SHP77 treated with DMSO at 0.1 percent for 48 hours (cell line): ENCODE data around the gene ZBTB16.
A peak's percentile ranks its signal among the peaks of the same experiment; 100 is the strongest.

ENCODE experiments used
- DNase-seq: peaks from one replicate; lab custom pipeline; 2025; lab: John Stamatoyannopoulos, UW

The ZBTB16 gene

DNA sequence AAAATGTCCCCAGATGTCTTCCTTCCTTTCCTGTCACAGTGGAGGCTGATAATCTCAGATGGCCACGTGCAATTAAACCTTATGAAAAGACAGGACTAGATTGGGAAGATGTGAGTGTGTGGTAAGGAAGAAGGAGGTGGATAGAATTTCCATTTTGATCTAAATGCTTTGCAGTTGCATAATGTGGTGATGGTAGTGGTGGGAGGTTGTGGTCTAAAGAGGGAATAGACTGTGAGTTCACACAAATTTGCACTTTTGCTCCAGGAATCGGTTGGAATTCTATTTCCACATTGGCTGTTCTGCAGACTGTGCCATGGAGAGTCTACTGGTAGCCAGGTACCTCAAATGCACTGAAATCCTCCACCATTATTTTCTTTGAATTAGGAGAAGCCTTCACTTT, 93.3 kb downstream of the ZBTB16 start:
- no peak for DNase-seq

DNA sequence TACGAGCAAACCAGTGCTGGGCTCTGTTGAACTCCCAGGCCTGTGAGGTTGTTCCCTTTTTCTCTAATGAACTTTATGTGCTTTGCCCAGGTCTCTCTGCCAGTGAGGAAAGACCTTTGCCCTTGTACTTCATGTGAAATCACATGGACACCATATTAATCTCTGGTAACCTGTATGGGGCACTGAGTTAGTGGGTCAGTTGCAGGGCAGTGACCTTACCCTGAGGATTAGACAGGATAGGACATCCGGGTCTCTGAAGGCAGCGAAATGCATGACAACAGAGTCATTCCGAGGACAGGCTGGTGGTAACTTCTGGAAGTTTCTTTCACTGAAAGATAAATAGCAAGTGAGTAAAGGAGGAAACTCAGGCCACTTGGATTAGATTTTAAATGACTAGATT, 93.7 kb downstream of the ZBTB16 start:
- DNase-seq, result no peak

DNA sequence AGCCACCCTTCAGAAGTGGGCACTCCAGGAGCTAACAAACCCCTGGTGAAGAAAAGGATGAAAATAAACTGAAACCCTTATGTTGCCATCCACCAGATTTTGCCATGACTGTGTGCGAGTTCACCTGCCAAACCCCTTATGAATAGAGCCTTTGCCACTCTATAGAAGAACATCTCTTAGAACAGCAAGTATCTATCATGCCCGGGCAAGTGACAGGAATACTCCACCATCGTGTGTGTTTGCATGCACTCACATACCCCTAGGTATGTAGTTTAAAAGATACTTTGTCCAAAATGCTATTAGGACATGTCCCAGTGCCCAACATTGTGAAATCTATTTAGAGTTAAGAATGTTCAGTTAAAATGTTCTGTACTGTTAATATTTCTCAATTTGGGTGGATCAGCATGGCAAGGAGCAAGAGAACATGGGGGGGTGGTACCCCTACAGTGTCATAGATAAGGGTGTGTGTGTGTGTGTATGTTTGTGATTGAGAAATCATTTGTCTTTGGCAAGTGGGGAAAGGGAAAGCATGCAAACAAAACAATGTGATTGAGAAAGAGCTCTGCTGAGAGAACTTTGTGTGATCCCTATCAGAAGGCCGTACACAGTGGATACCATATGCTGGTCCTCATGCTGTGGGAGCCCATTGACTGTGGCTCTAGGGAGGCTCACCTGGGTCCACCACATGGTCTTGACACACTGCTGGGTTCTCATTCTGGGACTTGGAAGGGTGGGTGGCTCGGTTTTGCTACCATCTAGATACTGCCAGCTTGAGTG, 94.9 kb downstream of the ZBTB16 start:
- no peak for DNase-seq

DNA sequence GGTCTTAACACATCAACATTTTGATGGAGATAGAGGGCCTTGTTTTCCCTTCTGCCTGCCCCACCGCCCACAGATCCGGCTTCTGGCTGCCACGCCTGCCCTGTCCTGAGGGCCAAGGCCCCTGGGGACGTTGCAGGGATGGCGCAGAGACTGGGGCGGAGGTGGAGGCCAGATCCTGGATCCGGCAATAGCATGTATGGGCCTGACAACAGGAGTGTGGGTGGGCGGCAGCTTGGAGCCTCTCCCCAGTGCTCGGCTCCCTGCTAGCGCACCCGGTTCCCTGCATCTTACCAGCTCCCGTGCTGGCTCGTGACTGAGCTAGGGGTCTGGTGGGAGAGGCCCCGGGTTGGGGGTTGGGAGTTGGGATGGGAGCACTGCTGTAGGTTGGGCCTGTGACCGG, 95.6 kb downstream of the ZBTB16 start:
- no peak for DNase-seq

DNA sequence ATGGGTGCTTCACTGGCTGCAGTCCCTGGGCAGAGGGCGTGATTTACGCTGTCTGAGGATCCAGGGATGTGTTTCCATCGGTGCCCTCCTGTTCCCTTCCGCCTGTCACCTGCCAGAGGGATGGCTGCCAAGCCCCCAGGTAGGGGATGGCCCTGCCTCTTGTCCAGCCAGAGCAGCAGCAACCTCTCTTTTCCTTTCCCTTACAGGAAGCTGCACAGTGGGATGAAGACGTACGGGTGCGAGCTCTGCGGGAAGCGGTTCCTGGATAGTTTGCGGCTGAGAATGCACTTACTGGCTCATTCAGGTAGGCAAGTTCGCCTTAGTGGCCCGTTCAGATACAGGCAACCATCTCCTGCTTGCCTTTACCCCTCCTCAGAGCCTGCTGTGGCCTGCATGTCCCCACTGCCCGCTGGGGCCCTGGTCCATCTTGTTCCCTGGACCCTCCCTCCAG, 96.6 kb downstream of the ZBTB16 start:
- DNase-seq, result no peak

DNA sequence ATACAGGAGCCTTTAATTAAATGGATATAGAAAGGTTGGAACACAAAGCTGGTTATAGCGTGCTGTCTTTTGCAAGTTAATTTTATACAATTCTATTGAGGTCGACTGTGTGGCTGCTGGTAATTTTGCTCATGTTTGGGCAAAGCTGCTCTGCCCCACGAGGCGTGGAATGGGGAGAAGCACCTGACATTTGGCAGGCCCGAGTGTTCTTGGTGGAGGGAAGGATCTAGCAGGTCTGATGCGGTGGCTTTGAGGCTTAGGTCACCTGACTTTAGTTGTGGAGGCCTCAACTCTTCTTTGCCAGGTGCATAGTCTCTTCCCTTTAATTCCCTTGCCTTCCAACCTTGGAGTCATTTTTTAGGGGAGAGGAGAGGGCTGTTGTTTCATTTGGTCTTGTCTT, 97.3 kb downstream of the ZBTB16 start:
- DNase-seq, result no peak

DNA sequence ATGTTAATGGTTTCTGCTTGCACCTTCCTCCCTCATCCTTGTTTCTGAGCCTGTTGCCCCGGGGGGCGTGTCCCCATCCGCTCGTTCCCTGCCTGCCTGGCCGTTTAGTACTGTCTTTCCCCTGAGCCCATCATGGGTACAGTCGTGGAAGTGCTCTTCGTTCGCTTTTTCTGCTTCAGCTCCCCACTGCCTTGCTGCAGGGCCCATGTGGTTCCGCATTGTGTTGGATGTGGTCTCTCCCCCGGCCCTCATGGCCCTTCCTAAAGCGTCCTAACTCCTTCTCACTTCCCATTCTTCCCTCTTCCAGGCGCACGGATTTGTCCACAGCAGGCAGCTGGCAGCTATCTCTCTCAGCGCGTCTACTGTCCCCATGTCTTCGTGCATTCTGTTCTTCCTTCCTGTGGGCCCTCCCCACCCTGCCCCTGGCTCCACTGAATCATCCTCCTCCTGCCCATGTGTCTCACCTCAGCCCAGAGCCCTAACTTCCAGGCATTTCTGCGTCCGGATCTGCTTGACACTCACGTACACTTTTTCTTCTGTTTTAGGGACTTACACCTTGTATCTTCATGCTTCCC, 98.1 kb downstream of the ZBTB16 start:
- DNase-seq, result no peak

DNA sequence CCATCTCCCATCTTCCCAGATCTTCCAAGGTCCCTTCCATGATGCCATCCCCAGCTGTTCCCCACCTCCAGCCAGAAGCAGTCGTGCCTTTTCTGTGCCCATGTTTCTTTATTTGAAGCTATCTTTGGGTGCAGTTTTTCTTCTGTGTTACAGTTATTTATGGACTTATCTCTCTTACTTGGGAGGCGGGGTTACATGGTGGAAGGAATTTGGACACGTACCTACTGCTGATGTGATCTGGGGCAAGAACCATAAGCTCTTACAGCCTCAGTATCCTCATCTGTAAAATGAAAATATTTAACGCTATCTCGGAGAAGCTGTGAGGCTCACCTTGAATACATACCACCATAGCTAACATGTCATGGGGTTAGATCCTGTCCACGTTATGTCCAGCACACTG, 98.9 kb downstream of the ZBTB16 start:
- DNase-seq, result no peak

DNA sequence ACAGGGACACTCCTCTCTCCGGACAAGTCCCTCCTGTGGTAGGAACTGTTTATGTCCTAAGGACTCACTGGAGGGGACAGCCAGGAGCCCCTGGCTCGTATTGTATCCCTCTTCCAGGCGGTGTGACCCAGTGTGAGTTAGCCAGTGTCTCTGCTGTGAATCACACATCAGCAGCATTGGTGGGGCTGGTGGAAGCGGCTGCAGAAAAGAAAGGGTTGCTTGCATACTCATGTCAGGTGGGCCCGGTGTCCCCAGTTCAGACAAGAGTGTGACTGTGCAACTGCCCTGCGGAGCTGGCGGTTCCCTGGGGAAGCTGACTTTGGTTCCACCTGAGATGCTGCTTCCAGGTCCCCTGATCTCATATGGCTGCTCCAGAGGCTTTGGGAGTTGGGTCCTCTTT, 99.4 kb downstream of the ZBTB16 start:
- no peak for DNase-seq

DNA sequence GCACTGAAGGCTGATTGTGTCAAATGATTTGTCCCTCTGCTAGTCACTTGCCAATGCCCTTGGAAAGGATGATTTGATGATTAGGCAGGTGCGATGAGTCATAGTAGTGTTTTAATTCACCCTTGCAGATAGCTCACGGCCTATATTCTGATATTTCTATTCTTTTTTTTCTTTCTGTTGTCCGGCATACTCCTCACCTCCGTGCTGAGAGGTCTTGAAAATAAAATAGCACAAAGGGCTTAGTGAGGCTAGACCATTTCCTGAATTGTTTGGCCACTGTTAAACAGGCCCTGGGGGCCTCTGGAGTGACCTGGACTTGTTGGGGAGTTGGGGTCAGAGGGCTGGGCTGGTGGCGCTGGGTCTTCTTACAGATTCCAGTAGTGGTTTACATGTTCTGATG, 99.8 kb downstream of the ZBTB16 start:
- no peak for DNase-seq

DNA sequence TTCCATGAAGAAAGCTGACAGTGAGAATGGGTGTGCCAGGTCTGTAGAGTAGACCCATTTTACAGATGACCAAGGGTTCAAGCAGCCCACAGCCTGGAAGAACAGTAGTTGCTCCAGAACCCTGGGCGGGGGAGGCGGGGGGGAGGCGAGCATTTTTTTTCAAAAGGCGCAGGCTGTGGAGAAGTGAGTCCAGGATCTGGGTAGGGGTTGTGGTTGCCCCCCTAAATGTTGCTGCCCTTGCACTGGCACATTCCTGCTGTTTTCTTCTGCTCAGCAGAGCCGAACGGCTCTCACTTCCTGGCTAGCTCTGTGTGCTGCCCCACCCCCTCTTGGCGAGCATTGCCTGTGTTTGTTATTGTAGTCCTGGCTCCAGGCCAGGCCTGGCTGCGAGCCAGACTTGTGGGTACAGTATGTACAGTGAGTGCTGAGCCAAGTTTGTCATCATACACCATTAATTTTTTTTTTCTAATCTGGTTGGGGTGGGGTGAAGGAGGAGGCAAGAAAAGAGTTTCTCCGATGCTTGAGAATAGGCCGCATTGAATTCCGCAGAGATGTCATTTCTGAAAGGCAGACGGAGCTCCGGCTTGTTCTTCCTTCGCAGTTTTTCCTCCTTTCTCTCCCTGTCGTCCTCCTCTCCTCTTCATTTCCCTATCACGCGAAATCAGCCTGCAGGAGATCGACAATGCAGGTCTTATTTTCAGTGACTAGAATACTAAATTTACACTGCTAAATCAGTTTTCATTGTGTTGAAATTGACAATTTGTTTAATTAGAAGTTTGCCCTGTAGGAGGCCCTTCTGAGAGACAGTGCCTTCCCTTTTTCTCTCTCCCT, 100.5 kb downstream of the ZBTB16 start:
- peak; percentile 83 for DNase-seq

DNA sequence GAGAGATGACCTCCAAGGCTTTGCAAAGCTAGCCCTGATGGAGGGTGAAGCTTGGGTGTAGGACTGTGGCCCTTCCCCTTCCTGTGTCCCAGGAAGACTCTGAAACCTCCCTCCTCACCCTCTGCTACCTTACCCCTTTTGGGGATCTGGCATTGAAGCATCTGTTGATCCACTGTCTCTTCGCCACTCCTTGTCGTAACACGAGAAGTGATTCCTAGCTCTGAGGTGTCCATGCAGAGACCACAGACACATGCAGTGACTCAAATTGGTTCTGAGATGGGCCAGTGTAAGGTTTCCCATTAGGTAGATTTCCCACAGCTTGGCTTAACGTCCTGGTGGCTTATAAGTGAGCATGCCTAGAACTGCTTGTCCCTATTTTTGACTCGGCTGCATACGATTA, 101.4 kb downstream of the ZBTB16 start:
- DNase-seq, result no peak

DNA sequence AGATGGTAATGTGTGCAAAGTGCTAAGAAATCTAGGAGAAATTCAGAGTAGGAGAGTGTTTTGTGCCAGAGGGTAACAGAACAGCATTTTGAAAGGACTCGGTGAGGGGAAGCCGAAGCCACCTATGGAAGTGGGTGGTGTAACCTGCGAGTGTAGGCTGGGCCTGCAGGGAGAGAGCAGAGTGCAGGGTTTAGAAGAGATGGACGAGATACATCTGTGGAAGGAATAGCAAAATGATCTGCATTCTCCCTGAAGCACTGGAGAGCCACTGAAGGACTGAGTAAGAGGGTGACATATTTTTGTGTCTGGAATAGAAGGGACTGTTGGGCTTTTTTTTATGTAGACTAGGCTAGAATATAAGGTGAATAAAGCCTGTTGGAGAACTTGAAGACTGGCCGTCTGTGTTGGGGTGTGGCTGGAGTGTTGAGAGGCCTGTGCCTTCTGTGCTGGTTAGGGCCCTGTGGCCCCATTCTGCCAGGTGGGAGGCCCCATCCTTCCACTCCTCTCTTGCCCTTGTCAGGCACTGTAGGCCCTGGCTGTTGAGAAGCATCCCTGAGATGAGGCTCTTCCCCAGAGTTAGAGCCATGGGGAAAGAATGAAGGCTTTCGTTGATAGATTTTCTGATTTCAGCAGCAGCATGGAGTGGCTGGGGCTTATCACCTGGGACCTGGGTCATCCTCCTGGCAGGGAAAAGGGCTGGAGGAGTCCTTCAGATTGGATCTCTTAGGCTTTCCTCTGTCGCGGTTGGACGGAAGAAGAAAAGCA, 102.2 kb downstream of the ZBTB16 start:
- DNase-seq, result no peak

DNA sequence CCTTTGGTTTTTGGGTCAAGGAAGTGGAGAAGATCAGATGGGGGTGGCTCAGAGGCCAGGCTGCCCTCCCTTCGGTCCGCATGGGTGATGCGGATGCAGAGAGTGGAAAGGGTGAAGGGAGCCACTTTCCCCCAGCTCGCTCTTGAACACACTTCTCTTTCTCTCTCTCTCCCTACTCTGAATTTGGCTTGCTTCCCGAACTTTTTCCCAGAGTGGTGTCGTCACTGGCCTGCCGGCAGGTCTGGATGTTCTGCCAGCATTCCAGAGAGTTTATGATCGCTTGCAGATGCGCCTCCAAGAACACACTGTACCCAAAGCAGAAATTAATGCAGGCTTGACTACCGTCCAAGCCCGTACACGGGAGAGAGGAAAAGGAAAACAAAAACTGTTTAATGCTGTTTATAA, 103.2 kb downstream of the ZBTB16 start:
- peak; percentile 59 for DNase-seq

DNA sequence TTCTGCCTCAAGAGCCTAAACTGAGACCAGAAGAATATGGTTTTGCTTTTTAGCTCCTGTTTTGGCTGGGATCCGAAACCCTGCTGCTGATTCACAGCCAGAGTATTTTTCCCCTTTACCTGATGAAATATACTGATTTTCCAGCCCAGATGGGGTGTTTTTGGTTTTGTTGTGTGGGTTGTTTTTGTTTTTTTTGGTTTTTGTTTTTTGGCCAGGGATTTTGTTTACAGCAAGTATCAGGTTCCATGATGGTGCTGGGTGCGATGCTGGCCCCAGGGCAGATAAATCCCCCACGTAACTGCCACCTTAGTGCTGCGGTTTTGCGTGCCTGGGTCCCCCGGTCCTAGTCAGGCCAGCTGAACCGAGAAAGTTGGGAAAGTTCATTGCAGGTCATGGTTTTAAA, 103.7 kb downstream of the ZBTB16 start:
- DNase-seq, result no peak

DNA sequence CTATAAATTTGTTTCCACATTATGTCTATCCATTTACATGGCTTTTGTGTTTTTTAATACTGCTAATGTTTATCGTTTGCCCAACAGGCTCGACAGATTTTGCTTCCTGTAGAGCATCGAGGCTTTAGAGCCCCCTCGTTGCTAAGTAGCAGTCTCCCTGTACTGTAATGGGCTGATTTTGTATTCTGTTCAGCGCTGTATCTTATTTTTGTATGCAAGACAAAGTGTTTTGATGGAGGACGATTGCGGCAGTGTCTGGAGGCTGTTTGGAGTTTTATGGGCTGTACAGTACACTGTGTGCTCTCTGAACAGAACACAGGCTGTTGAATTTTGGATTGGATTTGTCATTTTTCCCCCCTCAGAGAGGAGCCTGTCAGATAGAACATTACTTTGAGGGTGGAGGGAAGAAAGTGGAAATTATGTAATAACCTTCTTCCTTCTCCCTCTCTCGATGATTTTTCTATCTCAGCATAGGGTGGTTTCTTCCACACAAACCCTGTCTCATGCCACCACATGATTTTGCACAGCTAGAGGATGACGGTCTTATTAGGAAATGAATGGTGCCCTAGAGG, 104.4 kb downstream of the ZBTB16 start:
- DNase-seq, result no peak

DNA sequence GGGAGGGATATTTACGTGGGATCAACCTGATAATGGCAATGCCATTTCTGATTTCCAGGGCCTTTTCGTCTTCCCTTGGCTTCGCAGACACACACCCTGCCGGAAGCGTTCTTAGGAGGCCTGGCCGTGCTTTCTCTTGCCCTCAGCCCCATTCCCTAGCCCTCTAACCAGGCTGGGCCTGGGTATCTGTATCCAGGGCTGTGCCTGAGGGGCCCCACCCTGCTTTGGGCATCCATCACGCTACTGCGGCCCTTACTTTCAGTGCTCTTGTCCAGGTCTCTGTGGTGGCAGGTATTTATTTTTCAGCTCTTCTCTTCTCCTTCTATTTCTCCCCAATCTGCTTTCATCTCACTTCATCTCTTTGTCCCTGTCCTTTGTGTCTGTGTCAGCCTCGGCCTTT, 105.0 kb downstream of the ZBTB16 start:
- DNase-seq, result no peak

DNA sequence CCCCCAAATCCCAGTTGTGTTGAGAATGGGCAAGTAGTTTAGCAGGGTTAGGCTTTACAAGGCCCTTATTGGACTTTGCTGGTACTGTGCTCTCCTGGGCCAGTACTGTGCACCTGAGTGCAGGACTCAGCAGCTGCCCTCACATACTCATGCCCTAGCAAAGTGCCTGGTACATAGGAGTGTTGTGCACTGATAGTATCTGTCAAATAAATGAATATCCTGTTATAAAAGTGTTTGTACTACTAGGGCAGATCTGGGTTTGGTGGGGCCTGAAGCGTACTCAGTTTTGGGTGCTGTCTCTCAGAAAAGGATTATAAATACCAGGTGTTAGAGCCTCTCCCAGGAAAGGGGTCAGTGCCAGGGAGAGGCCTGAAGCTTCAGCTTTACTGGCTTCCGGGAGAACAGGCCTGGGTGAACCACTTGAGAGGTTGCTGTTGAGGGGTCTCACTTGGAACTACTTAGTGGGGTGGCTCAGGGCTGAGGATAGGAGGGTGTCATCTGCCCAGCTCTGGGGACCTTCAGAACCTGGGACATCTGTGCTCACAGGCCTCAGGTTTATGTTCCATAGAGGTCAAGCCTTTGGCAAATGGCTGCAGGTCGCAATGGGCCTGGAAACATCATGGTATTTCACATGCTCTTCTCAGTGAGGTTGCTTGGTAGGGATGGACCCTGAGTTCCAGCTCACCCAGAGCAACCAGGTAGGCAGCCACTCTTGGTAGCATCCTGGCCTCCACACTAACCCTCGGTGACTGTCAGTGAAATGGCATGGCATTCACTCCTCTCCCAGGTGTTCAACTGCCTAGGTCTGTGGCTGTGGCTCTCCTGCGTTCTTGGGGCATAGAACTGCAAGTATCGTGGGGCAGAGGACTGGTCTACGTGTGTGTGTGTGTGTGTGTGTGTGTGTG, 106.1 kb downstream of the ZBTB16 start:
- no peak for DNase-seq

DNA sequence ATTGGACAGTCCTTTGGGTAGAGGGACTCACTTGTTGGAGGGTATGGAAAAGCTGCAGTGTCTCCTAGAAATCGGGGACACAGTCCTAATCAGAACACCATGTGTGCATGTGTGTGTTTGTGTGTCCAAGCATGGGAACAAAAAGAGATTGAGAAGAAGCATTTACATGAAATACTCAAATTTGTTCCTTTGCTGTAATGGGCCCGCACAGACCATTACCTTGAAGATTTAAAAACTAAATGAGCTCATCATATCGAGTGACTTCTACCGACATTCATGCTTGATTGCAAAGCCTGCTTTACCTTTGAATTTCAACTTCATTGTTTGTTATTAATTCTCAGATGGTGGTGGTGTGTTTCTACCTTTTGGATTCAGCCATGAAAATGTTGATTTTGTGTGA, 106.9 kb downstream of the ZBTB16 start:
- no peak for DNase-seq

DNA sequence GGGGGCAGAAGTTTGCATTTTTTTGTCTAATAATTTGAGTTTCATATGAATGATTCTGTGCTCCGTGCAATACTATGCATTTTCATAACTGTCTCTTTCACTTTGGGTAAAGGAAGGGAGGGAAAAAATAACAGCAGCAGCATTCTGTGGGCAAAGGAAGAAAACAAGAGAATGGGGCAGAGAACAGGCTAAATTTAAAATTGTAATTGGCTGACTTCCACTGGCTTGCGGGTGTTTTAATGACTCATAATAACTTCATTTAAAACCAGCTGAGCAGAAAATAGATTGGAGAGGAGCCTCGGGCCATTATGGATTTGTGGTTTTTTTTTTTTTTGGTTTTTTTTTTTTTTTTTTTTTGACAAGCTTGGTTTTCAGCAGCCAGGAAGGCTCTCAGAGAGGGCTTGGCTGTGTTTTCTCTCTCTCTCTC, 107.4 kb downstream of the ZBTB16 start:
- no peak for DNase-seq

DNA sequence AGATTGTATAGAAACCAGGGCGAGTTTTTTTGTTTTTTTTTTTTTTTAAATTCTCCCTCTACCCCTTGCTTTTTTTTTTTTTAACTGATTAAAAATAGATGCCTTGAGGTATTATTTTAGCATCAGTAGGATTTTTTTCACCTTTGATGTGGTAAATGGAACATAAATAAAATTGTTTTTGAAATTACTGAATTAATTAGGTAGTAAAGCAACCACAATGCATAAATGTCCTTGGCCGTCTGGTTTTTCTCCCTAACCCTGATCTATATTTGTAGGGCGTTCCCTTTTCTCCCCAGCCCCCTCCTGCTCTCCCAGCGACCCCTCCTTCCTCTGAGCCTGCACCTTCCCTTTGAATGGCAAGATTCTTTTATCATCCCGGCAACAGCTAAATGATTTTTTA, 107.8 kb downstream of the ZBTB16 start:
- DNase-seq, result no peak
